Measurements from ENCODE around the gene CHRNG. TPM values are rescaled to one million over a fixed set of nuclear protein-coding genes. Genes with fewer than 3 reads are reported as not detected.

CHRNG gene
- total RNA-seq (2014; rRNA removed; shearing (Covaris generic)), result 25.2 and 36.6 TPM in 2 replicates

DNA sequence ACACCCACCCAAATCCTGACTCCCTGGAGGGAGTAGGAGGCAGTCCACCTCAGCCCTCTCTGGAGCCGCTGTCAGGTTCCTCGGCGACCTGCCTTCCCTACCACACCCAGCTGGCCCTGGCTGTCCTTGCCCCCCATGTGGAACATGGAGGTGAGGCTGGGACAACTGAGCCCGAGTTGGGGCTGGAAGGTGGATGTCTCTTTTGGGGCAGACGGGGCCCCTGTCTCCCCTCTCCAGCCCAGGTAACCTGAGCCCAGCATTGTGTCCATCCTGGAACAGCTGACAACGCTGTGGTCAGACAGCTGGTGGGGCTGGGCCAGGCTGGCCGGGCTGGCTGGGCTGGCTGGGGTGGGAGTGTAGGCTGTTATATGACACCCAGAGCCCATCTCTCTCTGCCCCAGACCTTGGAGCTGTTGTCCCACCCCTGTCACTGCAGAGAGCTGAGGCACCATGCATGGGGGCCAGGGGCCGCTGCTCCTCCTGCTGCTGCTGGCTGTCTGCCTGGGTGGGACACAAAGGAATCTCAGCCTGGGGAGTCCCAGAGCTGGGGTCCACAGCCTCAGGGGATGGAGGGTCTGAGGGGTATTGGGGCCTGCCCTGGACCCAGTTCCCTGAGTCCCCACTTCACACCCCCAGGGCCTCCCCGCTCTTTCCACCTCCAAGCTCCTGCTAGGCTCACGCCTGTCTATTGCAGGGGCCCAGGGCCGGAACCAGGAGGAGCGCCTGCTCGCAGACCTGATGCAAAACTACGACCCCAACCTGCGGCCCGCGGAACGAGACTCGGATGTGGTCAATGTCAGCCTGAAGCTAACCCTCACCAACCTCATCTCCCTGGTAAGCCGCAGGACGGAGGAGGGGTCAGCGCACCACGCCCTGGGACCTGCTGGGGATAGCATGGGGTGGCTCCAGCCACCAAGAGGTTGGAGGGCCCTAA lies at the start of gene CHRNG:
TSS of gene CHRNG (plus strand) at position 395 of the 934 bp plus-strand sequence. CDS start at position 451, 56 bp downstream.
- peaks cover 23% of the 10 kb centered on the region for H3K4me1 ChIP-seq
- peak within 1 kb of the TSS; percentile 92 for H3K27ac ChIP-seq
- peak within 1 kb of the TSS; percentile 65 for H3K4me3 ChIP-seq
- DNase-seq, result peak; percentile 96 to 98
- no peaks in the 10 kb centered on the region for H3K27me3 ChIP-seq
- H3K36me3 ChIP-seq, result peaks cover 45% of the 10 kb centered on the region
- no peaks in the 10 kb centered on the region for H3K9me3 ChIP-seq (replicated peaks)

GRCh38 chr2:232490221-232491138 lies 49.0 kb upstream of the CHRNG start:
- no peak for DNase-seq
- Histone ChIP-seq H3K27ac (no peak overlapping the region), H3K4me1 (no peaks in the 10 kb centered on the region), H3K27me3 (peaks cover 28% of the 10 kb centered on the region), H3K36me3 (no peaks in the 10 kb centered on the region), H3K4me3 (no peak overlapping the region), H3K9me3 (replicated peaks) (no peaks in the 10 kb centered on the region)

GRCh38 chr2:232491139-232491780 lies 48.2 kb upstream of the CHRNG start:
- Histone ChIP-seq H3K4me1 (no peaks in the 10 kb centered on the region), H3K27me3 (peaks cover 30% of the 10 kb centered on the region), H3K27ac (no peak overlapping the region), H3K36me3 (no peaks in the 10 kb centered on the region), H3K9me3 (replicated peaks) (no peaks in the 10 kb centered on the region), H3K4me3 (no peak overlapping the region)
- no peak for DNase-seq

GRCh38 chr2:232492236-232492848 lies 47.1 kb upstream of the CHRNG start:
- Histone ChIP-seq H3K36me3 (no peaks in the 10 kb centered on the region), H3K4me1 (no peaks in the 10 kb centered on the region), H3K27ac (no peak overlapping the region), H3K27me3 (peaks cover 32% of the 10 kb centered on the region), H3K4me3 (no peak overlapping the region), H3K9me3 (replicated peaks) (no peaks in the 10 kb centered on the region)
- DNase-seq, result no peak

GRCh38 chr2:232492963-232493700 lies 46.4 kb upstream of the CHRNG start:
- DNase-seq, result no peak
- H3K27ac ChIP-seq, result no peak overlapping the region
- H3K4me3 ChIP-seq, result no peak overlapping the region
- no peaks in the 10 kb centered on the region for H3K36me3 ChIP-seq
- H3K4me1 ChIP-seq, result no peaks in the 10 kb centered on the region
- peaks cover 32% of the 10 kb centered on the region for H3K27me3 ChIP-seq
- H3K9me3 ChIP-seq (replicated peaks), result no peaks in the 10 kb centered on the region

DNA sequence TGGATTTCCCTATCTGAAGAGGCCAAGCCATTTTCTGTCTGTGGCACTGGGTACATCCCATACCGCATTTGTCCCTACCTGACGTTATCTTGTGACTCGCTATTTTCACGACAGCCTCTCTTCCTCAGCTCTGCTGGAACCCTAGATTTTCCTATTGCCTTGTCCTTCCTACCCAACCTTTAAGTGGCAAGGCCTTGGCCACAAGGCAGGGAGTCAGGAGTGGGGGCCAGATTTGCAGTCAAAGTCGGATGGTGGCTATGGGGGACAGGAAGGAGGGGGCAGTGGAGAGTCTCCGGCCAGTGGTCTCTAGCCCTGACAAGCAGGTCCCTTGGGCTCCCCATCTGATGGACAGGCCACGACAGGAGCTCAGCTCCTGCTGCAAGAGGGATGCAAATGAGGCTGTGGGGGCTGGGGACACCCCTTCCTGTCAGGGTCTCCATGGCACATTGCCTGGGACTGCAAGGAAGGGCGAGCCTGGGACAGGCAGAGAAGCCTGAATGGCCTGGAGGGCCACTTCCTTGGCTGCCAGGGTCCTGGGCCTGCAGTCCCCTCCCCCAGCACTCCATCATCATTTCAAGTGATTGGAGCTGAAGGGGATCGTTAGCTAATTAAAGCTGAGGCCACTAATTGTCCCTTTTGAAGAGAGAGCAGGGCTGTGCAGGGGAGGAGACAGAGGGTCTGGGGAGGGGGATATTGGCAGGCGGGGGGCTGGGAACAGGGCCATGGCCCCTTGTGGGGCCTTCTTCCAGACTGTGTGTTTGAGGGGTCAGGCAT lies 45.6 kb upstream of the CHRNG start:
- H3K27ac ChIP-seq, result no peak overlapping the region
- H3K4me3 ChIP-seq, result no peak overlapping the region
- H3K27me3 ChIP-seq, result peaks cover 32% of the 10 kb centered on the region
- H3K36me3 ChIP-seq, result no peaks in the 10 kb centered on the region
- no peak for DNase-seq
- no peaks in the 10 kb centered on the region for H3K4me1 ChIP-seq
- no peaks in the 10 kb centered on the region for H3K9me3 ChIP-seq (replicated peaks)

GRCh38 chr2:232494542-232494941 lies 45.0 kb upstream of the CHRNG start:
- Histone ChIP-seq H3K4me3 (no peak overlapping the region), H3K4me1 (no peaks in the 10 kb centered on the region), H3K27me3 (peaks cover 32% of the 10 kb centered on the region), H3K36me3 (no peaks in the 10 kb centered on the region), H3K27ac (no peak overlapping the region), H3K9me3 (replicated peaks) (no peaks in the 10 kb centered on the region)
- DNase-seq, result no peak

- no peak for DNase-seq
- Histone ChIP-seq H3K36me3 (no peaks in the 10 kb centered on the region), H3K4me3 (no peak overlapping the region), H3K27ac (no peak overlapping the region), H3K27me3 (peaks cover 24% of the 10 kb centered on the region), H3K9me3 (replicated peaks) (no peaks in the 10 kb centered on the region), H3K4me1 (no peaks in the 10 kb centered on the region)
These were observed 44.2 kb upstream of the CHRNG start for GRCh38 chr2:232495292-232495691.

GRCh38 chr2:232496501-232497270 lies 42.8 kb upstream of the CHRNG start:
- H3K4me1 ChIP-seq, result no peaks in the 10 kb centered on the region
- no peak overlapping the region for H3K27ac ChIP-seq
- no peaks in the 10 kb centered on the region for H3K9me3 ChIP-seq (replicated peaks)
- DNase-seq, result no peak
- no peaks in the 10 kb centered on the region for H3K36me3 ChIP-seq
- H3K4me3 ChIP-seq, result no peak overlapping the region
- H3K27me3 ChIP-seq, result peaks cover 21% of the 10 kb centered on the region

GRCh38 chr2:232497348-232497747 lies 42.1 kb upstream of the CHRNG start:
- no peaks in the 10 kb centered on the region for H3K36me3 ChIP-seq
- no peak for DNase-seq
- H3K4me1 ChIP-seq, result no peaks in the 10 kb centered on the region
- H3K27ac ChIP-seq, result no peak overlapping the region
- H3K4me3 ChIP-seq, result no peak overlapping the region
- peaks cover 21% of the 10 kb centered on the region for H3K27me3 ChIP-seq
- no peaks in the 10 kb centered on the region for H3K9me3 ChIP-seq (replicated peaks)

DNA sequence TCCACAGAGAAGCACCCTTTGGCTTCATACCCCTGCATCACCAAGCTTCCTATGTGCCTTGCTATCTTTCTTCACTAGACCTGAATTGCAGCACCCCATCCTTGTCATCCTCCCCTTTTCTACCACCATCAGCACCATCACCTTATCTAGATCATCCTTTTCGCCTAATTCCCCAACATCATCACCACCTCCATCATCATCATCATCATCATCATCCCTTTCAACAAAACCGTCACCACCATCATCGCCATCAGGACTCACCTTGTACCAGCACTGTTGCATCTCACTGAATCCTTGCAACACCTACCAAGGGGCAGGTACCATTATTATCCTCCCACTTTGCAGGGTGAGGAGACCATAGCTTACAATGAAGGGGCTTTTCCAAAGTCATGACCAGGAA lies 41.0 kb upstream of the CHRNG start:
- H3K27ac ChIP-seq, result no peak overlapping the region
- H3K36me3 ChIP-seq, result no peaks in the 10 kb centered on the region
- no peaks in the 10 kb centered on the region for H3K9me3 ChIP-seq (replicated peaks)
- no peak for DNase-seq
- no peaks in the 10 kb centered on the region; the same call in 1 of the 2 replicates for H3K4me1 ChIP-seq
- no peak overlapping the region for H3K4me3 ChIP-seq
- H3K27me3 ChIP-seq, result peaks cover 19% of the 10 kb centered on the region

DNA sequence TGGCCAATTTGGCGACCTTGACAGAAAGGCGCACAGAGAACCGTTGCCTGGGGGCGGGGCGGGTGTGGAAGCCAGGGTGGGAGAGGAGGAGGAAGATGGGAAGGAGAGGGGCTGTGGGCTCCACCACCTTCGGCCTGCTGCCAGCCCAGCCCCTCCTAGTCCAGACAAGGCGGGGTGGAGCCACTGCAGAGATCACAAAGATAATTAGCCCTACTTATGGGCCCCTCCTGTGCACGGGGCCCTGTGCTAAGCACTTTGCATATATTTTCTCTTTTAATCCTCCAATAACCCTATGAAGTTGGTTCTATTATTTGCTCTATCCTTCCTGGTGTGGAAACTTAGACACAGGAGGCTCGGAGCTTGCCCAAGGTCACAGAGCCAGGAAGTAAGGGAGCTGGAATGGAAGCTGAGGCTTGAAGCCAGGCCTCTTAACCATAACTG lies 38.1 kb upstream of the CHRNG start:
- Histone ChIP-seq H3K27me3 (peaks cover 40% of the 10 kb centered on the region), H3K4me1 (peaks cover 11% of the 10 kb centered on the region; the same call in 1 of the 2 replicates), H3K4me3 (no peak overlapping the region), H3K27ac (no peak overlapping the region), H3K36me3 (no peaks in the 10 kb centered on the region), H3K9me3 (replicated peaks) (no peaks in the 10 kb centered on the region)
- DNase-seq, result no peak
